Measurements from ENCODE around the gene ELMOD2. TPM values are rescaled to one million over a fixed set of nuclear protein-coding genes. Genes with fewer than 3 reads are reported as not detected.

ELMOD2 gene
- total RNA-seq, 1 donor from 2014 or later, result 18.6 TPM

- DNase-seq (ENCODE audit: low spot score) (no peak), ATAC-seq (no peak)
Measured at GRCh38 chr4:140579278-140579677, 55.3 kb downstream of the ELMOD2 start.

- DNase-seq (ENCODE audit: low spot score) (no peak), ATAC-seq (no peak)
Measured at GRCh38 chr4:140581078-140581477, 57.1 kb downstream of the ELMOD2 start.

GRCh38 chr4:140584439-140584838, 60.5 kb downstream of the ELMOD2 start:
- DNase-seq (ENCODE audit: low spot score) (no peak), ATAC-seq (peak; percentile 31)

GRCh38 chr4:140595065-140595464, 71.1 kb downstream of the ELMOD2 start:
- ATAC-seq (peak; percentile 100), DNase-seq (ENCODE audit: low spot score) (no peak)

GRCh38 chr4:140600408-140600807, 76.4 kb downstream of the ELMOD2 start:
- ATAC-seq, result no peak

GRCh38 chr4:140602714-140603113, 78.7 kb downstream of the ELMOD2 start:
- no peak for DNase-seq (ENCODE audit: low spot score)

More at GRCh38 chr4:140600408-140600807, 76.4 kb downstream of the ELMOD2 start:
- no peak for DNase-seq (ENCODE audit: low spot score)

GRCh38 chr4:140603286-140603685, 79.3 kb downstream of the ELMOD2 start:
- no peak for ATAC-seq
- DNase-seq (ENCODE audit: low spot score), result no peak

More at GRCh38 chr4:140602714-140603113, 78.7 kb downstream of the ELMOD2 start:
- ATAC-seq, result no peak

Other genes starting within 250 kb of the ELMOD2 start
- gene SCOC, start 150.5 kb upstream of the ELMOD2 start, total RNA-seq, result 18.5 TPM
- 0.50 TPM for gene CLGN, start 96.5 kb upstream of the ELMOD2 start, total RNA-seq
- not detected for gene MGAT4D, start 25.9 kb upstream of the ELMOD2 start, total RNA-seq
- not detected for gene UCP1, start 44.8 kb downstream of the ELMOD2 start, total RNA-seq
- 7.5 TPM for gene TBC1D9, start 232.2 kb downstream of the ELMOD2 start, total RNA-seq

Data from left lobe of liver (tissue), 2 donors.